22Rv1 (cell line): ENCODE measurements around the gene PDE4B.

Experiments used
- CTCF ChIP-seq: fragments of 450-650 bp; IDR thresholded peaks from 2 replicates; pipeline ENCODE4 v1.5.1; 2017; ENCODE audit warnings: mild to moderate bottlenecking
- ZFX ChIP-seq: fragments of 450-650 bp; IDR thresholded peaks from 2 replicates; pipeline ENCODE4 v1.6.1; 2017; ENCODE audit warnings: antibody characterized with exemption, borderline replicate concordance

GRCh38 chr1:65765631-65766030 is 27.1 kb upstream of the PDE4B start:
- TF ChIP-seq CTCF (no peak), ZFX (no peak)
